Activated CD8-positive, alpha-beta memory T cell treated with anti-CD3 and anti-CD28 coated beads, Interleukin-2, amount 50 U/mL, for 1 hour (primary cell): Measurements from ENCODE around the gene CPA4.

Experiments used
- DNase-seq: peaks from one replicate; pipeline ENCODE4 v3.0.0-alpha.2; 2020; ENCODE audit errors: extremely low read depth

Gene CPA4

GRCh38 chr7:130364451-130364850, 71.5 kb downstream of the CPA4 start:
- no peak for DNase-seq

DNA sequence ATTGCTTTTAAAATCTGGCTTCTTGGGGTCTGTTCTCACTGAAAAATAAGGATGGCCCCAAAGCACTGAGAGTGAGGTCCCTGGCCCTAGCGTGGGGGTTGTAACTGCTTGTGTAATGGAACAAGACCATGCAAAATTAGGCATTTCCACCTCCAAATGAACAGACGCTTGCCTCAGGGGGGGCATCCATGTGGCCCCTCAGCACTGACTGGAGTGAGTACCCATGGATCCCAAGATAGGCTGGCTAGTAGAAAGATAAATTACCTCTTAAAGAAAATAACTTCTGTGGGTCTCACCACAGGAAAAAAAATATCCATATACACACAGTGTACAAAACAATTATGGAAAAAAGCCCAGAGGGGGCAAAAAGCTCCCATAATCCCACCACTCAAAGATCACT, 72.1 kb downstream of the CPA4 start:
- DNase-seq: no peak

- no peak for DNase-seq
Measured at GRCh38 chr7:130365511-130366441, 72.8 kb downstream of the CPA4 start.

GRCh38 chr7:130366564-130366963, 73.6 kb downstream of the CPA4 start:
- DNase-seq: no peak

GRCh38 chr7:130367088-130367755, 74.3 kb downstream of the CPA4 start:
- no peak for DNase-seq

DNA sequence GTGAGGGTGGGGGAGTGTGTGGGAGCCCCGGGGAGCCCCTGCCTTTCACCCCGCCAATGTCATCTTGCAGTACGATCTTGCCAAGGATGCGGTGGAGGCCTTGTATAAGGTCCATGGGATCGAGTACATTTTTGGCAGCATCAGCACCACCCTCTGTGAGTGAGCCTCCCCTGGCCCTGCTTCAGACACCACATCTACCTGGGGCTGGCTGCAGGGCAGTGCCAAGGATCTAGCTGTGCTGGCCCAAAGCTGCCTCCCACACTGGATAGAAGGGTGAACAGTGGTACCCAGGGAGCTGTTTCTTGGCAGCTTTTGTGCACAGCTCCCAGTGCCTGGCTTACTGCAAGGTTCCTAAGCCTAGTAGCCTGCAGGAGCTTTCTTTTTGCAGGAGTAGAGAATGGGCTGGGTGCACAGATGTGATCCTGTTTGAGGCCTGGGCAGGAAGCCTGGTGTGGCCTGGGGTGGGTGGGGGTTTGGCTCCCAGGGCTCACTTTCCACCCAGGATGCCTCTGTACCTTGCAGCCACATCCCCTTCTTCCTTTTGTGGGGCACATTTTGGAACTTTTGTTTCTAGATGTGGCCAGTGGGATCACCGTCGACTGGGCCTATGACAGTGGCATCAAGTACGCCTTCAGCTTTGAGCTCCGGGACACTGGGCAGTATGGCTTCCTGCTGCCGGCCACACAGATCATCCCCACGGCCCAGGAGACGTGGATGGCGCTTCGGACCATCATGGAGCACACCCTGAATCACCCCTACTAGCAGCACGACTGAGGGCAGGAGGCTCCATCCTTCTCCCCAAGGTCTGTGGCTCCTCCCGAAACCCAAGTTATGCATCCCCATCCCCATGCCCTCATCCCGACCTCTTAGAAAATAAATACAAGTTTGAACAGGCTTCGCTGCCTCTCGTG, 75.1 kb downstream of the CPA4 start:
- DNase-seq: no peak

DNA sequence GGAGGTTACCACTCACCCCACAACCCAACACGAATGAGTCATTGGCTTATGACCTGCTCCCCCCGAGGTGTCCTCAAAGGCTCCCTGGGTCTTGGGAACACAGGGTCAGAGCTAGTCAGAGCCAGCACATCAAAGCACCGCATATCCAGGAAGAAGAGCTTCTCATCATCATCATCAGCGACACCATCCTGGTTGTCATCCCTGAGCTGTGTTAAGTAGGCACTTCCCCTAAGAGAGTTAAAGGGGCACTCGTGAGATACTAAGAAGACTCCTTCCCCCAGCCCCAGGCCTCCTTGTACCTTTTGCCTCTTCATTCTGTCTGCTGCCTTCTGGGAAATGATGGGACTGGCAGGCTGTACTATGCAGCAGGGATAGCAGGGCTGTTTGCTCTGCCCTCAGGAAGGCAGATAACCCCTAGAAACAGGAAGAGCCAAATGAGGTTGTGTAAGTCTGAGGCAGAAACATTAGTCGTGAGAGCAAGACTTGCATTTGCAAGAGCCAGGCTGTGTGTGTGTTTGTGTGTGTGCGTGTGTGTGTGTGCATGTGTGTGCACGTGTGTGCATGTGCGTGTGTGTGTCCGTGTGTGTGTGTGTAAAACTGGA, 76.2 kb downstream of the CPA4 start:
- no peak for DNase-seq

DNA sequence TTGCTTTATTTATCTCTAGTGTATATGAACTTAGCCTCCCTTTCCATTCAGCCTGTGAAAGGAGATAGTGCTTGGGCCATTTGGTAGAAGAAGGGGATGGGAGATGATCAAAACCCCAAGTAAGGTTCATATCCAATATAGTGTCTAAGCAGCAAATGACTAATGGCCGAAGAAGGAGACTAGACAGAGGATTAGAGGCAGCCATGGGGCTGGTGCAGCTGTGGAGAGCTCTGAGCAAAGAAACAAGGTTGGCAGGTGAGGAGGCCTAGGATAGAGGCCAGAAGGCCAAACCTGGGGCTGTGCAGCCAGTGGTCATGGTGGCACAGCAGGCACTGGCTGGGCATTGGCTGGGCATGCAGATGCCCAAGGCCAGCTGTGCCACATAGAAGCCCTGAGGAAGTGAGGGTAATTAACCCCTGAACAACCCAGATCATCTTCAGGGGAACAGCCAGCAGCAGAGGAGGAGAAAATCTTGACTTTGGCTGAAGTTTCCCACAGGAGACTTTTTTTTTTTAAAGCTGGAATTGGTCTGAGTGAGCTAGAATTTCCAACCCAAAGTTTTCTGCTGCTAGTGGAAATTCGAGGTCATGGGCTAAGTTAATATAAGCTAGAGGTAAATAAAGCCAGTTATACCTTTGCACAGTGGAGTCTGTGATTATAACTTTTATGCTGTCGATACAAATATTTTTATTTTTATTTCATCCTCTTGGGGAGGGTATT, 77.0 kb downstream of the CPA4 start:
- no peak for DNase-seq

DNA sequence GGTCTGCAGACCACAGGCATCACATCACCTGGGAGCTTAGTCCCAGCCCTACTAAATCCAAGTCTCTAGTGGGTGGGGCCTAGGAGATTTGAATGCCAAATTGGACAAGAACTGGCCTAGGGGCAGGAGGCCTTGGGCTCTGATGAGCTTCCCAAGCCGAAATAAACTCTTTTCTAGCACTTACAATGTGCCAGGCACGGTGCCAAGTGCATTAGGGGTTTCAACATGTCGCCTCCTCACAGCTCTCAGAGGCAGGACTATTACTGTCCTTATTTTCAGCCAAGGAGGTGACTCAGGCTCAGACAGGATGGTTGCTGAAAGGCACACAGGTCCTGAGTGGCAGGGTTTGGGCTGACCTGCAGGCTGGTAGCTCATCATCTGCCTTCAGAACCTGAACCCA, 78.1 kb downstream of the CPA4 start:
- DNase-seq: no peak

DNA sequence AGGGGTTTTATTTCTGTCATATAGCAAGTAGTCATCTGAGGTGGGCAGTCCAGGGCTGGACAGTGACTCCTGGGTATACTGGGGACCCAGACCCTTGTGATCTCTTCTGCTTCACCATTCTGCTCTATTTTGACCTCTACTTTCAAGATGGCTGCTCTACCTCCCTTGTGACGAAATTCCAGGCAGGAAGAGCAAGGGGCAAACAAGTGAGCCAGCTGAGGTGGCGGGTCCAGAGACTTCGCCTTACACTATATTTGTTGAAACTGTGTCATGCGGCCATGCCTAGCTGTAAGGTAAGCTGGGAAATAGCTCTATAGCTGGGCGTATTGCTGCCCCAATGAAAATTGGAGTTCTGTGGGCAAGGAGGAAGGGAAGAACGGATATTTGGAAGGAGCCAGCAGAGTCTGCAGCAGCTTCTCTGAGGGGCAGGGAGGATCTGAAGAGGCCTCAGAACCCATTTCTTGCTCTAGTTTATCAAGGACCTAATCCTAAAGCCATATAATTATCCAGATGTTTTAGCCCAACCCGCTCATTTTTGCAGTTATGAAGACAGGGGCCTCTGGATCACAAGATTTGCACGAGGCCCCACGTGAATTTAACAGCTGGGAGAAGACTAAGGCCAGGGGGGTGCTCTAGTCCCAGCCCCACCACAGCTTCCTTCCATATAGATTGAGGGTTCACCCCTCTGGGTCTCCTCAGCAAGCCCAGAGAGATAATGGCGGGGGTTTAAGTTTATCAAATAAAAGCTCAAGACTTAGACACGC, 79.6 kb downstream of the CPA4 start:
- DNase-seq: no peak
